H1 (cell line): Measurements from ENCODE around the gene FMOD.

Experiments used
- JUN ChIP-seq: IDR thresholded peaks from 2 replicates; pipeline ENCODE4 v1.6.1; 2011; ENCODE audit warnings: low read depth, mild to moderate bottlenecking, improper control_type of control experiment, low read length
- KDM1A ChIP-seq: fragments of 200-600, 300-600 bp; sonication (generic); IDR thresholded peaks from 2 replicates; pipeline ENCODE4 v1.7.1; 2016; ENCODE audit warnings: mild to moderate bottlenecking, low read length, borderline replicate concordance
- PHF8 ChIP-seq: fragments of 200-600 bp; sonication (generic); conservative IDR thresholded peaks from 2 replicates; pipeline ENCODE4 v1.7.1; 2012; ENCODE audit warnings: low read depth, mild to moderate bottlenecking, inconsistent platforms, low read length, moderate library complexity
- RNF2 ChIP-seq: fragments of 200-900, 300-1000 bp; sonication (generic); IDR thresholded peaks from 2 replicates; pipeline ENCODE4 v1.7.1; 2016; ENCODE audit warnings: borderline replicate concordance, low read depth, mild to moderate bottlenecking, antibody characterized with exemption, low read length; ENCODE audit not compliant: poor library complexity, severe bottlenecking; ENCODE audit errors: missing control alignments
- SRF ChIP-seq: IDR thresholded peaks from 2 replicates; pipeline ENCODE4 v1.6.1; 2011; ENCODE audit warnings: mild to moderate bottlenecking, low read depth, low read length, moderate library complexity
- TEAD4 ChIP-seq: IDR thresholded peaks from 2 replicates; pipeline ENCODE4 v1.6.1; 2012; ENCODE audit warnings: low read depth, low read length, inconsistent platforms, mixed read lengths
- TF ChIP-seq, protein P1 (sequence below), 3 experiments: IDR thresholded peaks; 1 replicate in 2 of 3; 2 replicates in 1 of 3; pipeline versions ENCODE4 v1.5.1 to v1.6.1; 2011; ENCODE audit warnings: low read length in 3 of 3, mild to moderate bottlenecking in 3 of 3, inconsistent platforms in 2 of 3, low read depth in 1 of 3, moderate library complexity in 1 of 3; ENCODE audit not compliant: insufficient read depth in 1 of 3; ENCODE audit errors: control extremely low read depth in 1 of 3

DNA sequence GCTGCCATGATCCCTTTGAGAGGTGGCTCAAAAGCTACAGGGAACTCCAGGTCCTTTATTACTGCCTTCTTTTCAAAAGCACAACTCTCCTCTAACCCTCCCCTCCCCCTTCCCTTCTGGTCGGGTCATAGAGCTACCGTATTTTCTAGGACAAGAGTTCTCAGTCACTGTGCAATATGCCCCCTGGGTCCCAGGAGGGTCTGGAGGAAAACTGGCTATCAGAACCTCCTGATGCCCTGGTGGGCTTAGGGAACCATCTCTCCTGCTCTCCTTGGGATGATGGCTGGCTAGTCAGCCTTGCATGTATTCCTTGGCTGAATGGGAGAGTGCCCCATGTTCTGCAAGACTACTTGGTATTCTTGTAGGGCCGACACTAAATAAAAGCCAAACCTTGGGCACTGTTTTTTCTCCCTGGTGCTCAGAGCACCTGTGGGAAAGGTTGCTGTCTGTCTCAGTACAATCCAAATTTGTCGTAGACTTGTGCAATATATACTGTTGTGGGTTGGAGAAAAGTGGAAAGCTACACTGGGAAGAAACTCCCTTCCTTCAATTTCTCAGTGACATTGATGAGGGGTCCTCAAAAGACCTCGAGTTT is 42.5 kb downstream of the FMOD start:
- no peak for TF ChIP-seq JUN
- TF ChIP-seq, protein P1, sequence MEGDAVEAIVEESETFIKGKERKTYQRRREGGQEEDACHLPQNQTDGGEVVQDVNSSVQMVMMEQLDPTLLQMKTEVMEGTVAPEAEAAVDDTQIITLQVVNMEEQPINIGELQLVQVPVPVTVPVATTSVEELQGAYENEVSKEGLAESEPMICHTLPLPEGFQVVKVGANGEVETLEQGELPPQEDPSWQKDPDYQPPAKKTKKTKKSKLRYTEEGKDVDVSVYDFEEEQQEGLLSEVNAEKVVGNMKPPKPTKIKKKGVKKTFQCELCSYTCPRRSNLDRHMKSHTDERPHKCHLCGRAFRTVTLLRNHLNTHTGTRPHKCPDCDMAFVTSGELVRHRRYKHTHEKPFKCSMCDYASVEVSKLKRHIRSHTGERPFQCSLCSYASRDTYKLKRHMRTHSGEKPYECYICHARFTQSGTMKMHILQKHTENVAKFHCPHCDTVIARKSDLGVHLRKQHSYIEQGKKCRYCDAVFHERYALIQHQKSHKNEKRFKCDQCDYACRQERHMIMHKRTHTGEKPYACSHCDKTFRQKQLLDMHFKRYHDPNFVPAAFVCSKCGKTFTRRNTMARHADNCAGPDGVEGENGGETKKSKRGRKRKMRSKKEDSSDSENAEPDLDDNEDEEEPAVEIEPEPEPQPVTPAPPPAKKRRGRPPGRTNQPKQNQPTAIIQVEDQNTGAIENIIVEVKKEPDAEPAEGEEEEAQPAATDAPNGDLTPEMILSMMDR (IDR thresholded peaks at IDR 0.05; ENCODE audit: control extremely low read depth in 1 of 3, insufficient read depth in 1 of 3, low read depth in 1 of 3, low read length in 3 of 3), result no peak
- TF ChIP-seq RNF2, result no peak
- TF ChIP-seq SRF, result no peak
- TF ChIP-seq PHF8, result no peak
- no peak for TF ChIP-seq KDM1A
- no peak for TF ChIP-seq TEAD4
